Left renal pelvis (tissue), 4 donors: ENCODE measurements around the gene COL5A1. TPM values are rescaled to one million over a fixed set of nuclear protein-coding genes. Genes with fewer than 3 reads are reported as not detected.

Source experiments
- DNase-seq, 4 donors: peaks; one replicate each; pipeline ENCODE4 v3.0.0-alpha.2; 2013; ENCODE audit warnings: low read depth in 4 of 4, low spot score in 3 of 4
- polyA plus RNA-seq, 4 donors: library from polyadenylated mRNA; unstranded; fragments of 120-200 nt; gene quantifications; one replicate each; pipeline ENCODE4 v1.2.1, GENCODE V29; 2013; ENCODE audit not compliant: insufficient read length in 4 of 4

Gene COL5A1
- polyA plus RNA-seq, 4 donors = 90.9 to 424 (median 114) TPM

DNA sequence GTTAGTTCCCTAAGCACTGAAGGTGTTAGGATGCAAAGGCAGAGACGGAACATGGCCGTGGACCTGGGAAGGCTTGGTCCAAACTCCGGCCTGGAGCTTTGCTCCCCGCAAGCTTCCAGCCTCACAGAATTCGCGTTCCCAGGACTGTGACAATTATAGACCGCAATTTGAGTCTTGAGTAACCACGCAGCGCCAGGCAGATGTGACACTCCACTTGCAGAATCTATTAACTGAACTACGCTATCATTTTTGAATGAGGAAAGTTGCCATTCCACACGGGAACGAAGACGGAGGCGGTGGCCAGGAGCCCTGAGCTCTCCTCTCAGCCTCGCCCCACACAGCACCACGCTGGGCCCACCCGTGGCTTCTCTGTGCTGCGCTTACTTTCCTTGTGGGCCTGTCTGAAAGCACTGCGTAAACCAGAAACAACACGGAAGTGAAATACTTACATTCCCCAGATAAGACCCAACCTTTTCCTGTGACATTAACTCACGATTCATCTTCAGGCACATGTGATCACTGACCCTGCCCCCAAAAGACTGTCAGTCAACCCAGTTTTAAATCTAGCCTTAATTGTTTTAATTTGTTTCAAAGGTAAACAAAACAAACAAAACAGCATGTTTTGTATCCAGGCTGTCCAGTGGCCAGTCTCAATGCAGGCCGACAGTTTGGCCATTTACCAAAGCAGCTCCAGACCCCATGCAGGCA lies 16.1 kb upstream of the COL5A1 start:
- no peak for DNase-seq

- no peak for DNase-seq
Observed at GRCh38 chr9:134626069-134626423, 15.6 kb upstream of the COL5A1 start.

DNA sequence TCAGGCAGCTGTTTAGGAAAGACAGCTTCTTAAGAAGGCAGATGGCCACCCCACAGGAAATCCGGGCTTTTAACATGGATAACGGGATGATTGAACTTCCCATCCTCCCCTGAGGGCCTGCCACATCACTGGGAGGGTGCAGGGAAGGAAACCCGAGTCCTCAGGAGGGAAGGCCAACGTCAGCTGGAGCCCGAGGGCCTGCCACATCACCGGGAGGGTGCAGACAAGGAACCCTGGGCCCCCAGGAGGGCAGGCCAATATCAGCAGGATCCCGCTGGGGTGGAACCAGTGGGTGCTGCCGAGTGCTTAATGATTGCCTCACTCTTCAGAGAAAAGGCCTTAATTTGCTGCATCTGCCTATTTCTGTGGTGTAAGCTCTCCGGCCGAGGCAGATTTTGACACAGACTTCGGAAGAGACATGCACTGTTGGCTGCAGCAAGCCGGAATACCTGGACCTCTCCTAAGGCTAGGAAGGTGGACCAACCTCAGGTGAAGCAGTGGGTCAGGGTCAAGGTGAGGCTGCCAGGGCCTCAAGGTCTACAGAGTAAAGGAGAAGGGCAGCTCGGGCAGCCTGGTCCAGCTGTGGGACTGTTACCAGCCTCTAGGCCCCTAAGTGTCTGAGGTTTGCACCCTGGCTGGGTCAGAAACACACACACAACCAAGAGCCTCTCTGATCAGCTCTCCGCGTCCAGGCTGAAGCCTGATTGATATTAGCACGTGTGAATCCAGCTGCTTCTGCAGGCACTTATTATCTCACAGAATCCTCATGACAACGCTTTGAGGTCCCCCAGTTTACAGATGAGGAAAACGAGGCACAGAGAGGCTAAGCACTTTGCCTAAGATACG lies 14.8 kb upstream of the COL5A1 start:
- DNase-seq = no peak

GRCh38 chr9:134627417-134628353 lies 13.9 kb upstream of the COL5A1 start:
- no peak for DNase-seq

- no peak for DNase-seq
Observed at GRCh38 chr9:134628354-134628736, 13.3 kb upstream of the COL5A1 start.

DNA sequence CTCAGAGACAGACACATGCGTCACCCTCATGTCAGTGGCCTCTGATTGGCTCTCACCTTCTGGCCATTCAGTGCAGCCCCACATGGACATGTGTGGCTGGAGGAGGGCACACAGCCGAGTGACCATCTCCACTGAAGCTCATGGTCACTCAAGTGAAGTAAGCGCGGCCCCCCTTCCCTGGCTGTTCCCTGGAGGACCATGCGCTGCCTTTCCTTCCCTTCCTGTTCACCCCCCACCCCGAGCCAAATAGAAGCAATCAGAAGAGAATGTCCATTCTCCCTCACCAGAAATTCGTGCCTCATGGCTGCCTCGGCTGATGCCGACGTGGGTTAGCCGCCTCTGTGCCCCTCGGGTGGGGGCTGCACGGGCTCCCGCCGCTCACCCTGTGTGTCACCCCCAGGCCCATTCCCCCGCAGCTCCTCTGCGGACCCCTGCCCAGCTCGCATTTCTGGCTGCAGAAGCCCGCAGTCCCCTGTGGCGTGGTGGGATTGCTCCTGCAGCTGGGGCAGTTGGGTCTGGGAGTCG lies 12.5 kb upstream of the COL5A1 start:
- no peak for DNase-seq

DNA sequence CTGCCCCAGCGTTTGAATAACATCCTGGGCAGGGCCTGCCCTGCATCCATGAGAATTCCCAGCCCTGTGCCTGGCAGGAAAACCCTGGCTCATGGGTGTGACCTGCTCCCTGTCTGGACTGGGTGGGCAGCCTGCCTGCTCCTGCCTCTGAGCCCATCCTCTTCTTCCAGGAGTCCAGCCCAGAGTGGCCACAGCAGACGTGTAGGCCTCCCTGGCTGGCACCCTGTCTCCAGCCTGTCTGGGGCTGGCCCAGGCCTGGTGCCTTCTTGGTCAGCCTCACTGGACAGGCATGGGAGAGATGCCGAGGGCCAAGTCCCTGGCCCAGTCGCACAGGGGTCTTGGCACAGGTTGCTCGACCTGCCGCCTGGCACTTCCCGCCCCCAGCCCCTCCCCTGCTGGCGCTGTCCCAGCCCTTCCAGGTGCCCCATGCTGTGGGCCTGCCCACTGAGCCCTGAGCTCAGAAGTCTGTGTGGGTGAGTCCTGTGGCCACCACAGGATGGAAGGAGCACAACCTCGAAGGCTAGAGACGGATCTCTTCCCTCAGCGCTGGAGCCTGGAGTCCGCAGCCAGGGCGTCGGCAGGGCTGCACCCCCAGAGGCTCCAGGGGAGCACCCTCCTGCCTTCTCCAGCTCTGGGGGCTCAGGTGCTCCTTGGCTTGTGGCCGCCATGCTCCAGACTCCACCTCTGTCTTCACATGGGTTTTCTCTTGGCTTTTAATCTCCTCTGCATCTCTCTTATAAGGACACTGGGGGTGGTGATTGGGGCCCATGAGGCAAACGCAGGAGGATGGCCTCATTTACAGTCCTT lies 11.8 kb upstream of the COL5A1 start:
- no peak for DNase-seq

- DNase-seq = no peak
Observed at GRCh38 chr9:134630393-134630790, 11.2 kb upstream of the COL5A1 start.

GRCh38 chr9:134630861-134631260 lies 10.7 kb upstream of the COL5A1 start:
- no peak for DNase-seq

DNA sequence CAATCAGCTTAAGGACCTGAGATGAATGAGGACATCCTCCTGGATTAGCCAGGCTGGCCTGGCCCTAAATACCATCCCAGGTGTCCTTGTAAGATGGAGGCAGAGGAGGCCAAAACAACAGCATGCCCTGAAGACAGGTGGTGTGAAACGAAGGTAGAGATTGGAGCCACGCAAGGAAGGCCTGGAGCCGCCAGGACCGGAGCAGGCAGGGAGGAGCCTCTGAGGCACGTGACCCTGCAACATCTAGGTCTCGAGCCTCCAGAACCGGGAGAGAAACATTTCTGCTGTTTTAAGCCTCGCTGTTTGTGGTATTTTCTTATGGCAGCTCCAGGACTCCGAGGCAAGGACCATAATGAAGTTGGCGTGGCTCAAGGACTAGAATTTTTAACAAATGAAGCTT lies 9.7 kb upstream of the COL5A1 start:
- no peak for DNase-seq

DNA sequence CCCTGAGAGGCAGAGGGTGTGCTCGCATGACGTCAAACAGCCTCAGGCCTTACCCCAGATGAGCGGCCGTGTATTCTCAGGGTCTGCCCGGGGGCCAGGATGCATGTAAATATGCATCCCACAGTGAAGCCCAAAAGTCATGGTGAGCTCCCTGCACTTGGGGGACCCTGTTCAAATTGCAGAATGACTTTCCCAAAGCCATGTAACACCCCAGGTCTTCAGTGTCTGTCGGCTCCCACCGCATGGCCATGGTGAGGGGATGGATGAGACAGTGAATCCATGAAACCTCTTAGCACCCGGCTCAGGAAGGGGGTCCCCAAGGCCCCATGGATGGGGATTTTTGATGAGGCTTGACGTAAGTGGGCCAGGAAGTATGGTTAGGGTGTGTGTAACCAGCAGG lies 9.3 kb upstream of the COL5A1 start:
- DNase-seq = no peak

DNA sequence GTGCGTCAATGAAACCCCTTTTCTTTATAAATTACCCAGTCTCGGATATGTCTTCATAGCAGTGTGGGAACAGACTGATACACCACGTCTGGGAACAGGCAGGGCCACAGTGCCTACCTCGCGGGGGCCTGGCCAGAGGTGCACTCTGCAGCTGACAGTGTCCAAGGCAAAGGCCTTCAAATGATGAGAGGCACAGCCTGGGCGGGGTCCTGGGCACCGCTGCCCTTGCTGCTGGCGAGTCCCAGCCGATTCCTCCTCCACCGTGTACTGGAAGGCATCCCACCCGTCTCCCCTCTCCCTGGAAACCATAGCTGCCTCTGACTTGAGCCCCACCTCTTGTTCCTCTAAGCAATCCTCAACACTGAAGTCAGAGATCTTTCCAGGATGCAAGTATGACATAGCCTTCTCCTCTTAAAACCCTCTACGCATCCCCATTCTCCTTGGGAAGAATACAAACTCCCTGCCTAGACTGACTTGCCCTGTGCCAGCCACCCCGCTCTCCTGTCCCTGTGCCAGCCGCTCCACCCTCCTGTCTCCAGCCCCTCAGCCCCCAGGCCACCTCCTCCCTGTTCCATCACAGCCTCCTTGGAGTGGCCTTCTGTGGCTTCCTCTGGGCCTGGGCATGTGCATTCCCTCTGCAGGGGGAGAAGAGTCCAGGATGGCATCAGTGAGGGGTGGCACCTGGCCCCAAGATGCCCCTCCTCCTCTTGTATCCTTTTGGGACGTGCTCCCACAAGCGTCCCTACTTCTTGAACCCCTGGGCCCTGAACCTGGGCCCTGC lies 8.1 kb upstream of the COL5A1 start:
- no peak for DNase-seq

GRCh38 chr9:134634176-134634575 lies 7.4 kb upstream of the COL5A1 start:
- DNase-seq = no peak

GRCh38 chr9:134634667-134635230 lies 6.9 kb upstream of the COL5A1 start:
- DNase-seq = no peak

GRCh38 chr9:134635351-134636148 lies 6.1 kb upstream of the COL5A1 start:
- no peak for DNase-seq

GRCh38 chr9:134636149-134636507 lies 5.5 kb upstream of the COL5A1 start:
- no peak for DNase-seq

- DNase-seq = no peak
Observed at GRCh38 chr9:134637241-134637640, 4.4 kb upstream of the COL5A1 start.
